Trophoblast cell (in vitro differentiated cells and primary cell): ENCODE results near the gene WDR86.

ENCODE experiments used
- DNase-seq, 2 donors: peaks; one replicate each; pipeline ENCODE4 v3.0.0-alpha.2; 2016
- H2AFZ ChIP-seq: 2 replicates; pipeline ENCODE4 v1.6.1; 2013; ENCODE audit warnings: low read length, moderate library complexity, mild to moderate bottlenecking; ENCODE audit not compliant: insufficient read depth, poor library complexity
- H2AK5ac ChIP-seq: 2 replicates; pipeline ENCODE4 v1.6.1; 2013; ENCODE audit warnings: mild to moderate bottlenecking, low read length
- H2BK120ac ChIP-seq: 2 replicates; pipeline ENCODE4 v1.6.1; 2013; ENCODE audit warnings: low read length, mild to moderate bottlenecking, moderate library complexity; ENCODE audit not compliant: insufficient read depth, poor library complexity
- H2BK12ac ChIP-seq: 2 replicates; pipeline ENCODE4 v1.6.1; 2013; ENCODE audit warnings: mild to moderate bottlenecking, low read length, moderate library complexity
- H2BK5ac ChIP-seq: 2 replicates; pipeline ENCODE4 v1.6.1; 2013; ENCODE audit warnings: low read length, low read depth, moderate library complexity, mild to moderate bottlenecking; ENCODE audit not compliant: poor library complexity
- H3K14ac ChIP-seq: 2 replicates; pipeline ENCODE4 v1.6.1; 2013; ENCODE audit warnings: mild to moderate bottlenecking, low read length
- H3K18ac ChIP-seq: 2 replicates; pipeline ENCODE4 v1.6.1; 2013; ENCODE audit warnings: mild to moderate bottlenecking, low read length
- H3K23ac ChIP-seq: 2 replicates; pipeline ENCODE4 v1.6.1; 2013; ENCODE audit warnings: low read length
- H3K27ac ChIP-seq: 2 replicates; pipeline ENCODE4 v1.5.1; 2013; ENCODE audit warnings: low read depth, mild to moderate bottlenecking, inconsistent platforms, low read length, moderate library complexity
- H3K27me3 ChIP-seq: 2 replicates; pipeline ENCODE4 v1.6.1; 2013; ENCODE audit warnings: inconsistent platforms, mild to moderate bottlenecking, low read length, moderate library complexity; ENCODE audit not compliant: insufficient read depth
- H3K36me3 ChIP-seq, 2 experiments: 1 replicate in 1 of 2; 2 replicates in 1 of 2; pipeline ENCODE4 v1.6.1; 2013; ENCODE audit warnings: low read length in 2 of 2, mild to moderate bottlenecking in 2 of 2, moderate library complexity in 1 of 2; ENCODE audit not compliant: insufficient read depth in 2 of 2, control insufficient read depth in 1 of 2
- H3K4ac ChIP-seq: 2 replicates; pipeline ENCODE4 v1.6.1; 2013; ENCODE audit warnings: low read depth, mild to moderate bottlenecking, low read length, moderate library complexity
- H3K4me1 ChIP-seq, 2 experiments: 1 replicate in 1 of 2; 2 replicates in 1 of 2; pipeline ENCODE4 v1.6.1; 2013; ENCODE audit warnings: low read length in 2 of 2, mild to moderate bottlenecking in 2 of 2, moderate library complexity in 1 of 2; ENCODE audit not compliant: insufficient read depth in 2 of 2, control insufficient read depth in 1 of 2
- H3K4me2 ChIP-seq: 2 replicates; pipeline ENCODE4 v1.6.1; 2013; ENCODE audit warnings: inconsistent platforms, mild to moderate bottlenecking, low read length, moderate library complexity
- H3K4me3 ChIP-seq: 2 replicates; pipeline ENCODE4 v1.5.1; 2013; ENCODE audit warnings: mild to moderate bottlenecking, low read depth, low read length, inconsistent platforms
- H3K79me1 ChIP-seq: one replicate; pipeline ENCODE4 v1.6.1; 2013; ENCODE audit warnings: low read length
- H3K79me2 ChIP-seq: 2 replicates; pipeline ENCODE4 v1.6.1; 2013; ENCODE audit warnings: low read length, mild to moderate bottlenecking; ENCODE audit not compliant: control insufficient read depth, insufficient read depth, poor library complexity
- H3K9ac ChIP-seq: 2 replicates; pipeline ENCODE4 v1.6.1; 2013; ENCODE audit warnings: mild to moderate bottlenecking, low read length
- H3K9me3 ChIP-seq: 2 replicates; pipeline ENCODE4 v1.6.1; 2013; ENCODE audit warnings: low read depth, mild to moderate bottlenecking, control low read depth, inconsistent platforms, low read length; ENCODE audit not compliant: insufficient read depth
- H4K12ac ChIP-seq: 2 replicates; pipeline ENCODE4 v1.6.1; 2013; ENCODE audit warnings: low read depth, mild to moderate bottlenecking, low read length, moderate library complexity
- H4K8ac ChIP-seq: 2 replicates; pipeline ENCODE4 v1.6.1; 2013; ENCODE audit warnings: low read depth, mild to moderate bottlenecking, low read length, moderate library complexity
- H4K91ac ChIP-seq: one replicate; pipeline ENCODE4 v1.6.1; 2013; ENCODE audit warnings: low read depth, mild to moderate bottlenecking, low read length, moderate library complexity
- WGBS: extraction: QIAGEN DNeasy Blood & Tissue Kit; methylation state at CpG from one replicate; pipeline ENCODE4 v1.1.7; 2013; ENCODE audit warnings: missing lambda C conversion rate; ENCODE audit not compliant: insufficient read length, insufficient coverage; ENCODE audit errors: extremely low coverage; 5-methylcytosine and 5-hydroxymethylcytosine counted together

The WDR86 gene

DNA sequence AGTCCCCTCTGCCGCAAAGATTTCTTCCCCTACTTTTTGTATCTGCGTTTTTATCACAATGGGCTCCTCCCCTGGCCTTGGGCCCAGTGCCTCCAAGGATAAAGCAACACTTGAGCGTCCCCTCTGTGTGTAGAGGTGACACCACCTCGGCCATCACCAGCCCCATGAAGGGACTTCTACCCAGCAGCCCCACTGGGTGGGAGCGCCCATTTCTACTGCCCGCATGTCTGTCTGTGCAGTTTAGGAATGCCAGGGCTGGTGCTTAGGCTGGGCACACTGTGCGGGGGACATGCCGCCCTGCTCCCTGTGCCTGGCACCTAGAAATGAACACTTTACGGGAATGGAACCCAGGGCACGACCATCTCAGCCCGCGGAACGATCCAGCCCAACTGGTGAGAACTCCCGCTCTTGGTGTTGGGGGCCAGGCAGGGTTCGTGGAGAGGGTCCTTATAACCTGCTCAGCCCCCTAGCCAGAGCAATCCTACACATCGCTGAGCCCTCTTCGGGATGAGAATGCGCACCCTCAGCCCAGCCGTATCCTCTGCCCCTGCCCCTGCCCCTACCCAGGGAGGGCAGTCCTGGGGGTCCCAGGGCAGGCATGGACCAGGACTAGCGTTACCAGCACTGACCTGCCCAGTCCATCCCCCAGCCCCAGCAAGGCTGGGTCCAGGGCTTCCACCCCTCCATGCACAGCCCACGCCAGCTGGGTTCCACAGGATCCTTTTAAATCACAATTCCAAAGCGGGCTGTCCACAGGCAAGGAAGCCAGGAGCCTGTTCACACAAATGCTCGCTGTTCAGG lies 17.3 kb upstream of the WDR86 start:
- peak overlapping the region; percentile 82 for H2BK5ac ChIP-seq
- H3K4me3 ChIP-seq = no peak overlapping the region
- peak overlapping the region; percentile 97 for H2BK120ac ChIP-seq
- H2AFZ ChIP-seq = no peak overlapping the region
- H3K23ac ChIP-seq = no peak overlapping the region
- peaks cover 3% of the 10 kb centered on the region for H3K79me2 ChIP-seq
- H4K8ac ChIP-seq = no peak overlapping the region
- H2BK12ac ChIP-seq = peak overlapping the region; percentile 37
- no peak overlapping the region for H3K27ac ChIP-seq
- no peak overlapping the region for H3K4me2 ChIP-seq
- H2AK5ac ChIP-seq = peak overlapping the region; percentile 38
- peaks cover 22% of the 10 kb centered on the region for H3K79me1 ChIP-seq
- peak overlapping the region; percentile 85 for H3K18ac ChIP-seq
- H3K36me3 ChIP-seq = no peaks in the 10 kb centered on the region
- peak overlapping the region; percentile 93 for H4K91ac ChIP-seq
- DNase-seq = no peak
- H3K9me3 ChIP-seq = no peaks in the 10 kb centered on the region
- H4K12ac ChIP-seq = no peak overlapping the region
- H3K14ac ChIP-seq = peak overlapping the region; percentile 86
- H3K4me1 ChIP-seq = peaks cover 32 to 37% of the 10 kb centered on the region in 2 experiments
- H3K4ac ChIP-seq = peak overlapping the region; percentile 37
- no peaks in the 10 kb centered on the region for H3K27me3 ChIP-seq
- H3K9ac ChIP-seq = no peak overlapping the region
- WGBS = no CpG with 5 or more reads among the region's 23 CpGs

DNA sequence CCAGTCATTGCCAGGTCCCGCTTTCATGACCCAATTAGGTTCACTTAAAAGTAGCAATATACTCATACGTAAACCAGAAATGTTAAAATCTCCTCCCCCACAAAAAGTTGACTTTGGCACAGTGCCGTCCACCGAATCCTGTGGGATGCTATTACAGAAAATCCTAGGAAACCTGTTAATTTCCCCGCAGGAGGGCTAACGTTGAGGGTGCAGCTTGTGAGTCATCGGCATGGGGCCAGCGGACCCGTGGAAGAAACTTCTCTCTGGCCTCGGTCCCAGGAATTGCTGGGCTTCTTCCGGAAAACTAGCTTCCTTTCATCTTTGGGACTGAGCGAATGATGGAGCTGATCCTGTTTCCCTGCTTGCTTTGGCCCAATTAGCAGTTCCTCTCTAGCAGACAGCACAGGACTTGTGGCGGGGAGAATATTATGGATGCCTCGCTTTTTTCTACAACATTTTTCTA lies 16.6 kb upstream of the WDR86 start:
- Histone ChIP-seq H3K9me3 (peaks cover 3% of the 10 kb centered on the region), H3K4me2 (no peak overlapping the region), H2AK5ac (no peak overlapping the region), H3K79me1 (peaks cover 22% of the 10 kb centered on the region), H4K8ac (no peak overlapping the region), H3K27me3 (no peaks in the 10 kb centered on the region), H4K12ac (no peak overlapping the region), H2BK12ac (no peak overlapping the region), H3K79me2 (peaks cover 3% of the 10 kb centered on the region), H2AFZ (no peak overlapping the region), H3K36me3 (no peaks in the 10 kb centered on the region), H3K9ac (no peak overlapping the region), H3K14ac (no peak overlapping the region), H3K4me3 (no peak overlapping the region), H4K91ac (no peak overlapping the region), H2BK5ac (no peak overlapping the region), H2BK120ac (no peak overlapping the region), H3K4ac (no peak overlapping the region), H3K4me1 (peaks cover 32 to 37% of the 10 kb centered on the region in 2 experiments), H3K27ac (no peak overlapping the region), H3K23ac (no peak overlapping the region), H3K18ac (no peak overlapping the region)
- WGBS = no CpG with 5 or more reads among the region's 14 CpGs
- DNase-seq = peak in 1 of 2 donors; percentile 38

- DNase-seq = no peak
- Histone ChIP-seq H4K91ac (no peak overlapping the region), H3K79me1 (peaks cover 22% of the 10 kb centered on the region)
These were observed 16.0 kb upstream of the WDR86 start for GRCh38 chr7:151425670-151426440.

DNA sequence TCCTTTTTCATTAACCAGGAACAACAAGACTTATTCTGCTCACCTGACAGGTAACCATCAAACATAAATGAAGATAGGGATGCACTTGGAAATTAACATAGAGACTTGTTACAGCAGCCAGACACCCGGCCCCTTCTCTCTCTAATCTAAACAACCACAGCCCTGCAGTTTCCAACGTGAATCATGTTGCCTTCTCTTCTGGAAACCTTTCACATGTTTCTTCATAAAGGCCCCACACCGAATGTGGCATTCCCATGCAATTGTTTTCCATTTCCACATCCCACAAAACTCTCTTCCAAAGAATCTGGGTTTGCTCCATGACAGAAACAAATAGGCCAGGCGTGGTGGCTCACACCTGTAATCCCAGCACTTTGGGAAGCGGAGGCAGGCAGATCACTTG lies 15.0 kb upstream of the WDR86 start:
- no CpG with 5 or more reads among the region's 5 CpGs for WGBS
- Histone ChIP-seq H4K12ac (no peak overlapping the region), H4K8ac (no peak overlapping the region)

More at GRCh38 chr7:151425670-151426440, 16.0 kb upstream of the WDR86 start:
- no peak overlapping the region for H3K27ac ChIP-seq
- no peak overlapping the region for H3K18ac ChIP-seq
- H3K9ac ChIP-seq = no peak overlapping the region
- no peak overlapping the region for H2BK5ac ChIP-seq
- peaks cover 3% of the 10 kb centered on the region for H3K9me3 ChIP-seq
- H3K23ac ChIP-seq = no peak overlapping the region
- H4K8ac ChIP-seq = no peak overlapping the region
- no peak overlapping the region for H3K4me3 ChIP-seq
- peak overlapping the region; percentile 1 for H2BK12ac ChIP-seq
- no peak overlapping the region for H2BK120ac ChIP-seq
- H3K14ac ChIP-seq = no peak overlapping the region
- peaks cover 32 to 37% of the 10 kb centered on the region in 2 experiments for H3K4me1 ChIP-seq
- no CpG with 5 or more reads among the region's 7 CpGs for WGBS
- H3K79me2 ChIP-seq = peaks cover 3% of the 10 kb centered on the region
- H2AK5ac ChIP-seq = no peak overlapping the region
- no peaks in the 10 kb centered on the region for H3K27me3 ChIP-seq
- no peak overlapping the region for H2AFZ ChIP-seq
- H4K12ac ChIP-seq = no peak overlapping the region
- no peaks in the 10 kb centered on the region for H3K36me3 ChIP-seq
- no peak overlapping the region for H3K4me2 ChIP-seq
- no peak overlapping the region for H3K4ac ChIP-seq

More for the DNA sequence above, 15.0 kb upstream of the WDR86 start:
- Histone ChIP-seq H2AK5ac (no peak overlapping the region), H3K9me3 (peaks cover 8% of the 10 kb centered on the region), H4K91ac (no peak overlapping the region), H3K27ac (no peak overlapping the region), H3K4me2 (no peak overlapping the region), H3K9ac (no peak overlapping the region), H2BK5ac (no peak overlapping the region), H3K4me3 (no peak overlapping the region), H3K36me3 (peaks cover 0 to 2% of the 10 kb centered on the region in 2 experiments), H3K4ac (no peak overlapping the region), H2AFZ (no peak overlapping the region), H3K18ac (no peak overlapping the region), H3K4me1 (peaks cover 28 to 32% of the 10 kb centered on the region in 2 experiments), H3K27me3 (no peaks in the 10 kb centered on the region), H2BK120ac (no peak overlapping the region), H3K14ac (no peak overlapping the region), H3K79me2 (peaks cover 3% of the 10 kb centered on the region), H3K79me1 (peaks cover 22% of the 10 kb centered on the region), H2BK12ac (no peak overlapping the region), H3K23ac (no peak overlapping the region)
- DNase-seq = no peak
